Erythroblast (primary cell): ENCODE results near the gene TTLL8.

Experiments
- GATA1 ChIP-seq: IDR thresholded peaks from 2 replicates; pipeline ENCODE4 v1.6.1; 2011; ENCODE audit warnings: low read depth, mild to moderate bottlenecking, control low read depth, low read length, moderate library complexity
- POLR2A ChIP-seq: IDR thresholded peaks from 2 replicates; pipeline ENCODE4 v1.6.1; 2011; ENCODE audit warnings: mild to moderate bottlenecking, low read length

GRCh38 chr22:50047346-50047745 lies 10.8 kb downstream of the TTLL8 start:
- TF ChIP-seq POLR2A (no peak), GATA1 (no peak)
